MCF 10A (cell line): ENCODE data around the gene COG5. TPM values are rescaled to one million over a fixed set of nuclear protein-coding genes. Genes with fewer than 3 reads are reported as not detected.

ENCODE experiments used
- BruUV-seq: library from RNA; stranded (reverse); fragments of 400-500 nt; replicated peaks from 2 replicates; lab custom pipeline; 2021; lab: Mats Ljungman, UMichigan
- CTCF ChIA-PET: fragments of 300-600 bp; sonication (Branson Sonifier 250); formaldehyde crosslinking; extraction: SDS; loops from one replicate; lab custom pipeline; 2021; ENCODE audit warnings: antibody characterized with exemption, inconsistent platforms; lab: Yijun Ruan, JAX
- POLR2A ChIA-PET: fragments of 300-600, 350-650 bp; sonication (Branson Sonifier 250); formaldehyde crosslinking; extraction: SDS; loops from one replicate; lab custom pipeline; 2020; ENCODE audit warnings: antibody characterized with exemption, inconsistent platforms; lab: Yijun Ruan, JAX
- DNase-seq: peaks from one replicate; pipeline ENCODE4 v3.0.0-alpha.2; 2018; ENCODE audit not compliant: unreplicated experiment
- H3K27ac Mint-ChIP-seq: one replicate; pipeline ENCODE4 v1.8.0; 2022; ENCODE audit warnings: mild to moderate bottlenecking, low read depth, mixed read lengths; ENCODE audit not compliant: unreplicated experiment
- H3K27me3 Mint-ChIP-seq: one replicate; pipeline ENCODE4 v1.8.0; 2022; ENCODE audit warnings: mixed read lengths; ENCODE audit not compliant: insufficient read depth, unreplicated experiment
- H3K36me3 Mint-ChIP-seq: one replicate; pipeline ENCODE4 v1.8.0; 2022; ENCODE audit warnings: mild to moderate bottlenecking, moderate library complexity, mixed read lengths; ENCODE audit not compliant: insufficient read depth, unreplicated experiment
- H3K4me1 Mint-ChIP-seq: one replicate; pipeline ENCODE4 v1.8.0; 2022; ENCODE audit warnings: mixed read lengths; ENCODE audit not compliant: insufficient read depth, unreplicated experiment
- H3K4me3 Mint-ChIP-seq: one replicate; pipeline ENCODE4 v1.8.0; 2022; ENCODE audit warnings: mild to moderate bottlenecking, moderate library complexity, mixed read lengths; ENCODE audit not compliant: unreplicated experiment
- H3K9me3 Mint-ChIP-seq: one replicate; pipeline ENCODE4 v1.8.0; 2022; ENCODE audit warnings: mixed read lengths; ENCODE audit not compliant: unreplicated experiment
- intact Hi-C: fragments of 100-400 bp; cut with micrococcal nuclease; formaldehyde crosslinking; loops from 2 replicates; pipeline ENCODE4 v1.14.1; 2022
- total RNA-seq: library from RNA; stranded (reverse); gene quantifications from 2 replicates; pipeline ENCODE4 v1.2.3, GENCODE V29; 2022
- TF ChIP-seq, protein P1 (sequence below): fragments of 200-600 bp; IDR thresholded peaks from one replicate; pipeline ENCODE4 v1.8.0; 2022; ENCODE audit warnings: antibody characterized with exemption, mild to moderate bottlenecking; ENCODE audit not compliant: unreplicated experiment

The COG5 gene
- total RNA-seq, 1 experiment from 2014 or later, result 40.3 TPM

- Mint-ChIP-seq H3K27ac (no peak overlapping the region), H3K4me3 (no peak overlapping the region), H3K36me3 (peaks cover 7% of the 10 kb centered on the region), H3K9me3 (no peaks in the 10 kb centered on the region), H3K27me3 (no peaks in the 10 kb centered on the region), H3K4me1 (peaks cover 5% of the 10 kb centered on the region)
- DNase-seq, result peak; percentile 78
- intact Hi-C loops, result loop anchor here (1.0 to 10.0 kb wide), 7 partner anchors 38 to 416 kb away; partner anchors contain the start of genes COG5 and DUS4L
- CTCF ChIA-PET, result interaction anchor here (0.5 to 7.9 kb wide), 58 partner anchors 8 to 683 kb away, joined by 3 to 95 read pairs (median 4); partner anchors contain the start of gene CBLL1
- no TSS peak for BruUV-seq
- POLR2A ChIA-PET, result interaction anchor here (0.8 to 2.2 kb wide), 11 partner anchors 9 to 427 kb away, joined by 3 to 8 read pairs (median 4); partner anchors contain the start of genes COG5, DLD and DUS4L
- TF ChIP-seq, protein P1, sequence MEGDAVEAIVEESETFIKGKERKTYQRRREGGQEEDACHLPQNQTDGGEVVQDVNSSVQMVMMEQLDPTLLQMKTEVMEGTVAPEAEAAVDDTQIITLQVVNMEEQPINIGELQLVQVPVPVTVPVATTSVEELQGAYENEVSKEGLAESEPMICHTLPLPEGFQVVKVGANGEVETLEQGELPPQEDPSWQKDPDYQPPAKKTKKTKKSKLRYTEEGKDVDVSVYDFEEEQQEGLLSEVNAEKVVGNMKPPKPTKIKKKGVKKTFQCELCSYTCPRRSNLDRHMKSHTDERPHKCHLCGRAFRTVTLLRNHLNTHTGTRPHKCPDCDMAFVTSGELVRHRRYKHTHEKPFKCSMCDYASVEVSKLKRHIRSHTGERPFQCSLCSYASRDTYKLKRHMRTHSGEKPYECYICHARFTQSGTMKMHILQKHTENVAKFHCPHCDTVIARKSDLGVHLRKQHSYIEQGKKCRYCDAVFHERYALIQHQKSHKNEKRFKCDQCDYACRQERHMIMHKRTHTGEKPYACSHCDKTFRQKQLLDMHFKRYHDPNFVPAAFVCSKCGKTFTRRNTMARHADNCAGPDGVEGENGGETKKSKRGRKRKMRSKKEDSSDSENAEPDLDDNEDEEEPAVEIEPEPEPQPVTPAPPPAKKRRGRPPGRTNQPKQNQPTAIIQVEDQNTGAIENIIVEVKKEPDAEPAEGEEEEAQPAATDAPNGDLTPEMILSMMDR, result peak; percentile 82
Observed at GRCh38 chr7:107463139-107464078, 100.3 kb downstream of the COG5 start.

DNA sequence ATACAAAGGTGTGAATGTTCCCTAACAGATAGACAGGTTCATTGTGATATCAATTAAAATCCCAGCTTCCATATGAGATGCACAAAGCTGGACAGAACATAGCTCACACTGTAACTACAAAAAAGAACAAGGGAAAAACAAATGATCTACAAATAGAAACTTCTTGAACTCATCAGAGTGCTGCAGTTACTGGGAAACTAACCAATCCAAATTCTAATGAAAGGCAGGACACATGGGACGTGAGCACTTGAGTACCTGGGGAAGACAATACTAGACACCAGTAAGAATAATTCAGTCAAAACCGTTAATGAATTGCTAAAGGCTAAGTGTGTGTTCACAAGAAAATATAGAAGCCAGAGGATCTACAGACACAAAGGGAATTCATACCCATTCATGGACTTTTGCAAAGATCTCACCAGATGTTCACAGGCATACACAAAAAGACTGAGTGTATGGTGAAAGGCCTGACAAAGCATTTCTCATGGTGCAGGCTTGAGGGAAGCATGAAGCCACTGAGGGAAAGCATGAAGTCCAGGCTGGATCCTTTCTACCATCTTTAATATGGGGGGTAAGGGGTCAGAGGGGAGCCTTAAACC lies 101.7 kb downstream of the COG5 start:
- CTCF ChIA-PET, result interaction anchor here (0.6 to 7.9 kb wide), 9 partner anchors 94 to 1152 kb away, joined by 3 to 95 read pairs (median 15); partner anchors contain the start of gene CBLL1
- no peaks in the 10 kb centered on the region for H3K27me3 Mint-ChIP-seq
- H3K27ac Mint-ChIP-seq, result no peak overlapping the region
- POLR2A ChIA-PET, result no interaction called here
- peaks cover 5% of the 10 kb centered on the region for H3K4me1 Mint-ChIP-seq
- DNase-seq, result no peak
- peaks cover 11% of the 10 kb centered on the region for H3K36me3 Mint-ChIP-seq
- BruUV-seq, result no TSS peak
- intact Hi-C loops, result loop anchor here (5.0 to 10.0 kb wide), 2 partner anchors 100 to 257 kb away; partner anchors contain the start of genes COG5 and DUS4L
- TF ChIP-seq, protein P1, result no peak
- no peaks in the 10 kb centered on the region for H3K9me3 Mint-ChIP-seq
- H3K4me3 Mint-ChIP-seq, result no peak overlapping the region

- Mint-ChIP-seq H3K27me3 (no peaks in the 10 kb centered on the region), H3K9me3 (no peaks in the 10 kb centered on the region), H3K4me1 (no peaks in the 10 kb centered on the region), H3K36me3 (peaks cover 7% of the 10 kb centered on the region), H3K27ac (no peak overlapping the region), H3K4me3 (no peak overlapping the region)
- no TSS peak for BruUV-seq
- ChIA-PET CTCF (interaction anchor here (0.6 kb wide), 2 partner anchors 214 to 290 kb away, joined by 3 to 5 read pairs; no protein-coding TSS in a partner anchor), POLR2A (no interaction called here)
- intact Hi-C loops, result no loop called here
- TF ChIP-seq, protein P1, result no peak
- no peak for DNase-seq
Observed at GRCh38 chr7:107453388-107453787, 110.3 kb downstream of the COG5 start.
